BLaER1 treated with 17β-estradiol and CSF1 and Interleukin-3, amounts not matched to agents 10 nM and 100 nM (cell line): ENCODE measurements around the gene DUS2.

Experiments used
- H3K27ac ChIP-seq, 11 experiments: shearing (Covaris generic); formaldehyde crosslinking; 2 replicates each; pipeline ENCODE4 v1.8.1; 2022
- H3K27me3 ChIP-seq, 11 experiments: shearing (Covaris generic); formaldehyde crosslinking; 2 replicates each; pipeline ENCODE4 v1.8.1; 2022
- H3K36me3 ChIP-seq, 11 experiments: shearing (Covaris generic); formaldehyde crosslinking; 2 replicates each; pipeline ENCODE4 v1.8.1; 2022
- H3K4me1 ChIP-seq, 10 experiments: shearing (Covaris generic); formaldehyde crosslinking; 2 replicates each; pipeline ENCODE4 v1.8.1; 2022
- H3K4me2 ChIP-seq, 11 experiments: shearing (Covaris generic); formaldehyde crosslinking; 2 replicates each; pipeline ENCODE4 v1.8.1; 2022
- H3K4me3 ChIP-seq, 10 experiments: shearing (Covaris generic); formaldehyde crosslinking; 2 replicates each; pipeline ENCODE4 v1.8.1; 2022
- H3K9ac ChIP-seq, 11 experiments: shearing (Covaris generic); formaldehyde crosslinking; 2 replicates each; pipeline ENCODE4 v1.8.1; 2022
- H3K9me3 ChIP-seq, 11 experiments: shearing (Covaris generic); formaldehyde crosslinking; replicated peaks in 1 of 11; 2 replicates each; pipeline ENCODE4 v1.8.1; 2022
- H4K20me1 ChIP-seq, 11 experiments: shearing (Covaris generic); formaldehyde crosslinking; 2 replicates each; pipeline ENCODE4 v1.8.1; 2022
- Cebpa-rat ChIP-seq, 11 experiments: shearing (Covaris generic); IDR thresholded peaks; 2 replicates each; pipeline ENCODE4 v1.8.1; 2022

DUS2 gene

GRCh38 chr16:68081861-68082628 is 59.0 kb downstream of the DUS2 start:
- Histone ChIP-seq H3K36me3 (peaks cover 0 to 20% (median 11%) of the 10 kb centered on the region in 11 experiments; a peak in 14 of 22 replicates), H3K27ac (peak overlapping the region in 10 of 11 experiments; percentile 15 to 99 (median 97); a peak in 18 of 22 replicates), H4K20me1 (peaks cover 0 to 18% (median 7%) of the 10 kb centered on the region in 11 experiments; a peak in 15 of 22 replicates), H3K9ac (peak overlapping the region in 7 of 11 experiments; percentile 3 to 87 (median 36); a peak in 11 of 22 replicates), H3K4me1 (peaks cover 74 to 84% (median 77%) of the 10 kb centered on the region in 10 experiments), H3K4me2 (peak overlapping the region; percentile 89 to 98 (median 95)), H3K27me3 (no peaks in the 10 kb centered on the region), H3K4me3 (no peak overlapping the region), H3K9me3 (no peaks in the 10 kb centered on the region)
- TF ChIP-seq Cebpa-rat (IDR thresholded peaks at IDR 0.05) = no peak

- Histone ChIP-seq H3K9me3 (no peaks in the 10 kb centered on the region), H3K4me3 (no peak overlapping the region), H3K4me2 (peak overlapping the region; percentile 89 to 98 (median 95)), H4K20me1 (peaks cover 4 to 24% (median 14%) of the 10 kb centered on the region in 11 experiments; a peak in 19 of 22 replicates), H3K36me3 (peaks cover 0 to 14% (median 6%) of the 10 kb centered on the region in 11 experiments; a peak in 11 of 22 replicates), H3K4me1 (peaks cover 71 to 84% (median 75%) of the 10 kb centered on the region in 10 experiments), H3K9ac (peak overlapping the region in 8 of 11 experiments; percentile 13 to 98 (median 90); a peak in 8 of 22 replicates), H3K27ac (peak overlapping the region in 10 of 11 experiments; percentile 87 to 99 (median 97); a peak in 18 of 22 replicates), H3K27me3 (no peaks in the 10 kb centered on the region)
- TF ChIP-seq Cebpa-rat (IDR thresholded peaks at IDR 0.05) = no peak
Observed at GRCh38 chr16:68082629-68083238, 59.6 kb downstream of the DUS2 start.

- H3K4me3 ChIP-seq = no peak overlapping the region
- H3K4me1 ChIP-seq = peaks cover 70 to 83% (median 73%) of the 10 kb centered on the region in 10 experiments
- peaks cover 0 to 9% (median 3%) of the 10 kb centered on the region in 11 experiments; a peak in 7 of 22 replicates for H3K36me3 ChIP-seq
- peak overlapping the region; percentile 87 to 99 (median 97); a peak in 21 of 22 replicates for H3K27ac ChIP-seq
- H3K4me2 ChIP-seq = peak overlapping the region; percentile 89 to 98 (median 95)
- H3K27me3 ChIP-seq = no peaks in the 10 kb centered on the region
- peaks cover 8 to 28% (median 19%) of the 10 kb centered on the region in 11 experiments; a peak in 19 of 22 replicates for H4K20me1 ChIP-seq
- TF ChIP-seq Cebpa-rat (IDR thresholded peaks at IDR 0.05) = no peak
- H3K9me3 ChIP-seq = no peaks in the 10 kb centered on the region
- peak overlapping the region; percentile 87 to 98 (median 94) for H3K9ac ChIP-seq
Observed at GRCh38 chr16:68083239-68083781, 60.2 kb downstream of the DUS2 start.

- Histone ChIP-seq H3K27ac (peak overlapping the region; percentile 87 to 99 (median 97)), H3K4me1 (peaks cover 70 to 83% (median 73%) of the 10 kb centered on the region in 10 experiments), H3K9ac (peak overlapping the region; percentile 87 to 98 (median 94)), H3K36me3 (peaks cover 0 to 2% (median 0%) of the 10 kb centered on the region in 11 experiments; a peak in 1 of 22 replicates), H3K4me3 (peak overlapping the region in 8 of 10 experiments; percentile 17 to 94 (median 79); a peak in 9 of 20 replicates), H4K20me1 (peaks cover 13 to 33% (median 26%) of the 10 kb centered on the region in 11 experiments; a peak in 20 of 22 replicates), H3K9me3 (no peaks in the 10 kb centered on the region), H3K4me2 (peak overlapping the region; percentile 89 to 98 (median 95)), H3K27me3 (no peaks in the 10 kb centered on the region)
- no peak for TF ChIP-seq Cebpa-rat (IDR thresholded peaks at IDR 0.05)
Observed at GRCh38 chr16:68083861-68084503, 60.9 kb downstream of the DUS2 start.

- no peak for TF ChIP-seq Cebpa-rat (IDR thresholded peaks at IDR 0.05)
- peak overlapping the region; percentile 87 to 99 (median 97) for H3K27ac ChIP-seq
- no peaks in the 10 kb centered on the region for H3K9me3 ChIP-seq
- no peaks in the 10 kb centered on the region for H3K36me3 ChIP-seq
- peak overlapping the region; percentile 89 to 98 (median 95) for H3K4me2 ChIP-seq
- H3K9ac ChIP-seq = peak overlapping the region; percentile 87 to 98 (median 94)
- no peaks in the 10 kb centered on the region for H3K27me3 ChIP-seq
- peaks cover 67 to 83% (median 72%) of the 10 kb centered on the region in 10 experiments for H3K4me1 ChIP-seq
- peak overlapping the region; percentile 49 to 94 (median 68) for H3K4me3 ChIP-seq
- H4K20me1 ChIP-seq = peaks cover 13 to 39% (median 32%) of the 10 kb centered on the region in 11 experiments; a peak in 20 of 22 replicates
Observed at GRCh38 chr16:68084504-68085258, 61.6 kb downstream of the DUS2 start.

GRCh38 chr16:68085259-68086071 is 62.4 kb downstream of the DUS2 start, which contains the start of gene NFATC3:
Gene NFATC3 (plus strand): TSS chr16:68085370. CDS start chr16:68085682, 312 bp downstream.
- Histone ChIP-seq H3K27me3 (no peaks in the 10 kb centered on the region), H3K4me3 (peak within 1 kb of the TSS; percentile 79 to 94 (median 88)), H3K36me3 (no peaks in the 10 kb centered on the region), H4K20me1 (peaks cover 13 to 46% (median 38%) of the 10 kb centered on the region in 11 experiments; a peak in 20 of 22 replicates), H3K4me1 (peaks cover 64 to 83% (median 71%) of the 10 kb centered on the region in 10 experiments), H3K4me2 (peak within 1 kb of the TSS; percentile 89 to 98 (median 95)), H3K27ac (peak within 1 kb of the TSS; percentile 87 to 99 (median 97)), H3K9me3 (no peaks in the 10 kb centered on the region), H3K9ac (peak within 1 kb of the TSS; percentile 89 to 98 (median 94))
- no peak for TF ChIP-seq Cebpa-rat (IDR thresholded peaks at IDR 0.05)

- peak overlapping the region; percentile 78 to 94 (median 89) for H3K4me2 ChIP-seq
- no peaks in the 10 kb centered on the region for H3K9me3 ChIP-seq
- peak overlapping the region; percentile 79 to 94 (median 88) for H3K4me3 ChIP-seq
- H3K9ac ChIP-seq = peak overlapping the region; percentile 89 to 98 (median 94)
- H3K4me1 ChIP-seq = peaks cover 64 to 83% (median 71%) of the 10 kb centered on the region in 10 experiments
- no peaks in the 10 kb centered on the region for H3K27me3 ChIP-seq
- TF ChIP-seq Cebpa-rat (IDR thresholded peaks at IDR 0.05) = no peak
- peak overlapping the region; percentile 79 to 99 (median 96) for H3K27ac ChIP-seq
- peaks cover 13 to 55% (median 48%) of the 10 kb centered on the region in 11 experiments; a peak in 20 of 22 replicates for H4K20me1 ChIP-seq
- no peaks in the 10 kb centered on the region for H3K36me3 ChIP-seq
Observed at GRCh38 chr16:68086336-68086841, 63.3 kb downstream of the DUS2 start.
